IPS-18c (cell line): ENCODE measurements around the gene FOXP2.
"Not testable (repeated sequence)": the region's sequence is repeated elsewhere in the genome, so short reads cannot be mapped to it uniquely, and the experiment has no call there.

Experiments used
- H3K4me3 ChIP-seq: 2 replicates; pipeline ENCODE4 v1.7.0; 2013; ENCODE audit warnings: low read depth, mild to moderate bottlenecking, low read length, moderate library complexity; ENCODE audit not compliant: insufficient read depth
- H3K9me3 ChIP-seq: one replicate; pipeline ENCODE4 v1.6.1; 2013; ENCODE audit warnings: mild to moderate bottlenecking, low read length, moderate library complexity; ENCODE audit not compliant: control insufficient read depth, insufficient read depth

Gene FOXP2

GRCh38 chr7:114414156-114415063, at the start of gene FOXP2:
Gene FOXP2, plus strand, starts transcription at chr7:114414815. Its CDS starts 11,697 bp downstream, at chr7:114426512.
- H3K4me3 ChIP-seq = no peak within 1 kb of the TSS; the same call in 1 of the 2 replicates
- no peaks in the 10 kb centered on the region for H3K9me3 ChIP-seq

GRCh38 chr7:114365791-114366190, 48.8 kb upstream of the FOXP2 start:
- no peaks in the 10 kb centered on the region for H3K9me3 ChIP-seq
- H3K4me3 ChIP-seq = no peak overlapping the region

- no peaks in the 10 kb centered on the region for H3K9me3 ChIP-seq
- H3K4me3 ChIP-seq = no peak overlapping the region
These were observed 46.1 kb upstream of the FOXP2 start for GRCh38 chr7:114368492-114368891.

- H3K4me3 ChIP-seq = no peak overlapping the region
These were observed 45.3 kb upstream of the FOXP2 start for GRCh38 chr7:114369294-114369693.

GRCh38 chr7:114372619-114373018, 42.0 kb upstream of the FOXP2 start:
- Histone ChIP-seq H3K4me3 (no peak overlapping the region), H3K9me3 (no peaks in the 10 kb centered on the region)

More at GRCh38 chr7:114369294-114369693, 45.3 kb upstream of the FOXP2 start:
- H3K9me3 ChIP-seq = no peaks in the 10 kb centered on the region

- Histone ChIP-seq H3K9me3 (no peaks in the 10 kb centered on the region), H3K4me3 (no peak overlapping the region)
These were observed 38.7 kb upstream of the FOXP2 start for GRCh38 chr7:114375907-114376306.

- H3K4me3 ChIP-seq, H3K9me3 ChIP-seq: not testable (repeated sequence)
These were observed 30.7 kb upstream of the FOXP2 start for GRCh38 chr7:114383946-114384345.

- H3K4me3 ChIP-seq = not testable (repeated sequence)
These were observed 30.3 kb upstream of the FOXP2 start for GRCh38 chr7:114384346-114384745.

GRCh38 chr7:114388021-114388420, 26.6 kb upstream of the FOXP2 start:
- Histone ChIP-seq H3K9me3 (no peaks in the 10 kb centered on the region), H3K4me3 (no peak overlapping the region)

More at GRCh38 chr7:114384346-114384745, 30.3 kb upstream of the FOXP2 start:
- not testable (repeated sequence) for H3K9me3 ChIP-seq

GRCh38 chr7:114392686-114393085, 21.9 kb upstream of the FOXP2 start:
- Histone ChIP-seq H3K9me3 (no peaks in the 10 kb centered on the region), H3K4me3 (no peak overlapping the region)

- Histone ChIP-seq H3K9me3 (no peaks in the 10 kb centered on the region), H3K4me3 (no peak overlapping the region)
These were observed 11.6 kb upstream of the FOXP2 start for GRCh38 chr7:114402876-114403635.

- Histone ChIP-seq H3K9me3 (no peaks in the 10 kb centered on the region), H3K4me3 (no peak overlapping the region)
These were observed 9.2 kb upstream of the FOXP2 start for GRCh38 chr7:114405427-114405826.

GRCh38 chr7:114409750-114410149, 4.9 kb upstream of the FOXP2 start:
- Histone ChIP-seq H3K9me3 (no peaks in the 10 kb centered on the region), H3K4me3 (no peak overlapping the region)

GRCh38 chr7:114412548-114412947, 2.1 kb upstream of the FOXP2 start:
- no peak overlapping the region for H3K4me3 ChIP-seq
- no peaks in the 10 kb centered on the region for H3K9me3 ChIP-seq

GRCh38 chr7:114413761-114414155, 857 bp upstream of the FOXP2 start:
- H3K4me3 ChIP-seq = no peak overlapping the region
- H3K9me3 ChIP-seq = no peaks in the 10 kb centered on the region

GRCh38 chr7:114415064-114415989, 712 bp downstream of the FOXP2 start:
- Histone ChIP-seq H3K4me3 (no peak overlapping the region; the same call in 1 of the 2 replicates), H3K9me3 (no peaks in the 10 kb centered on the region)
